ENCODE measurements around the gene CREG2.
"Not testable (repeated sequence)": the region's sequence is repeated elsewhere in the genome, so short reads cannot be mapped to it uniquely, and the experiment has no call there.

The CREG2 gene

GRCh38 chr2:101356521-101356920 is 30.8 kb downstream of the CREG2 start:
- DNase-seq (ENCODE audit: low spot score): no peak
- no peak for TF ChIP-seq CTCF (IDR thresholded peaks at IDR 0.05; ENCODE audit: extremely low read depth, missing control alignments)

- TF ChIP-seq CTCF (IDR thresholded peaks at IDR 0.05; ENCODE audit: extremely low read depth, missing control alignments): no peak
Observed at GRCh38 chr2:101356055-101356454, 31.2 kb downstream of the CREG2 start.

GRCh38 chr2:101355401-101356054 is 31.8 kb downstream of the CREG2 start:
- no peak for TF ChIP-seq CTCF (IDR thresholded peaks at IDR 0.05; ENCODE audit: extremely low read depth, missing control alignments)
- no peak for DNase-seq (ENCODE audit: low spot score)

More at GRCh38 chr2:101356055-101356454, 31.2 kb downstream of the CREG2 start:
- DNase-seq (ENCODE audit: low spot score): no peak

- DNase-seq (ENCODE audit: low spot score): no peak
- no peak for TF ChIP-seq CTCF (IDR thresholded peaks at IDR 0.05; ENCODE audit: extremely low read depth, missing control alignments)
Observed at GRCh38 chr2:101354420-101355311, 32.6 kb downstream of the CREG2 start.

- DNase-seq (ENCODE audit: low spot score): not testable (repeated sequence)
Observed at GRCh38 chr2:101352631-101353030, 34.7 kb downstream of the CREG2 start.

GRCh38 chr2:101351207-101351606 is 36.1 kb downstream of the CREG2 start:
- no peak for TF ChIP-seq CTCF (IDR thresholded peaks at IDR 0.05; ENCODE audit: extremely low read depth, missing control alignments)

GRCh38 chr2:101349893-101350662 is 37.2 kb downstream of the CREG2 start:
- TF ChIP-seq CTCF (IDR thresholded peaks at IDR 0.05; ENCODE audit: extremely low read depth, missing control alignments): no peak
- DNase-seq (ENCODE audit: low spot score): no peak

More at GRCh38 chr2:101351207-101351606, 36.1 kb downstream of the CREG2 start:
- DNase-seq (ENCODE audit: low spot score): no peak
